Dermis microvascular lymphatic vessel endothelial cell (primary cell): ENCODE results near the gene FRMD4A. TPM values are rescaled to one million over a fixed set of nuclear protein-coding genes. Genes with fewer than 3 reads are reported as not detected.
A peak's percentile ranks its signal among the peaks of the same experiment; 100 is the strongest.

ENCODE experiments used
- DNase-seq, 2 donors: peaks; one replicate each; pipeline versions ENCODE4 v3.0.0 to v3.0.0-alpha.2; 2010; ENCODE audit warnings: low read depth in 2 of 2
- total RNA-seq: library from RNA; depleted of rRNA; stranded (reverse); fragments of >200 nt; gene quantifications from 2 replicates; pipeline ENCODE4 v1.2.1, GENCODE V29; 2014

FRMD4A gene
- total RNA-seq, 1 donor from 2014 or later, result 16.3 TPM

DNA sequence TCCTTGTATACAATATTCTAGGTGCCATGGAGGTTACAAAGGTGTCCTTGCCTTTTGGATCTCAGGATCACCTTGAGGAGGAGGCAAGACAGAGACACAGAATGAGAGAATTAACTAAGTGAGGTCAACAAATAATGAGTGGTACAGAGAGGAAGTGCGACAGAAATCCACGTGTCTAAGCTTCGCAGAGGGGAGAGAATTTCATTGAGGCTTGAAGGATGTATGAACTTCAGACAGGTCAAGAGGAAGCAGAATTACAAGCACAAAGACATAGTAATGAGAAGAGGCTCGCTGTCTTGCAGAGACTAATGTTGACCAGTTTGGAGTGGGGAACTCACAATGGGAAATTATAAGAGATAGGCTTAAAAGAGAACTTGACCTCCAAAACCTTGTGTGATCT is 308.7 kb downstream of the FRMD4A start:
- no peak for DNase-seq

DNA sequence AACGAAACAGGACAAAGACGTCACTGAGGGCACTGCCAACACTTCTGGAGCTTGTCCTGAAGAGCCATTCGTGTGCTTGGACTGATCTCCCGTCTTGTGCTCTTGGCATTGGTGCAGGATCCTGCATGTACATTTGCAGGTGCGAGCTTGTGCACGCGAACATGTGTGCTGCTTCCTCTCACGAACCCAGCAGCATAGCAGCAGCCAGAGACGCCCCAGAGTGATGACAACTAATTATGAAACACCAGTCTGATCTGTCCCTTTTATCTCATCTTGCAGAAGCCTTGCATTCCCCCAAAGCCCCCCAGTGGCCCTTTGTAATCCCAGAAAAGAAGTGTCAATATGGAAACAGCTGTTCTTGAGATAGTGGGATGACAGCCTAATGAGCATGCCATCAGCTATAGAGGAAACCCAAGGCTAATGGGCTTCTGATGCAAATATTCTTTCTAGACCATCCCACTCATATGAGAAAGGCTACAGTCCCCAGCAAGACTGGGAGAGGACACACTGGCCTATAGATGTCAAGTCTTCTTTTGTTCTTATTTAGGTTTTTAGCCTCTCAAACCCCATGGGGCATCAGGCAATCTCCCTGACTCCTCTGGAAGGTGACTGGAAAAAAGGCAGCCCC is 310.6 kb downstream of the FRMD4A start:
- DNase-seq, result no peak

DNA sequence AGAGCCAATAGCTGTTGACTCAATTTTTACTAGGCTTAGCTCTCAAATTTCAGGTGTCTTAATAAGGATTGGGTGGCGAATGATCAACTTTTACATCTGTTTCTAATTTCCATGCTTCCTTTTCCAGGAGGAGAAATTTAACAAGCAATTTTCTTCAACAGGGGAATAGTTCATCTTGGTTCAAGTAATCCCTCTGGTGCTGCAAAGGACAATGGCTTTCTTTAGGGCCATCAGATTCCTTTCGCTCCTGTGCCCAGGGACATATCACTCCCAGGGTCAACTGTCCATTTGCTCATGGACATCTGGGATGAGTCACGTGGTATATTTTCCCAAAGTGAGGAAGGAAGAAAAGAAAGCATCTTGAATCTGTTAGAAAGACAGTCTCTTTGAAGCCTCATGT is 313.3 kb downstream of the FRMD4A start:
- DNase-seq, result no peak

DNA sequence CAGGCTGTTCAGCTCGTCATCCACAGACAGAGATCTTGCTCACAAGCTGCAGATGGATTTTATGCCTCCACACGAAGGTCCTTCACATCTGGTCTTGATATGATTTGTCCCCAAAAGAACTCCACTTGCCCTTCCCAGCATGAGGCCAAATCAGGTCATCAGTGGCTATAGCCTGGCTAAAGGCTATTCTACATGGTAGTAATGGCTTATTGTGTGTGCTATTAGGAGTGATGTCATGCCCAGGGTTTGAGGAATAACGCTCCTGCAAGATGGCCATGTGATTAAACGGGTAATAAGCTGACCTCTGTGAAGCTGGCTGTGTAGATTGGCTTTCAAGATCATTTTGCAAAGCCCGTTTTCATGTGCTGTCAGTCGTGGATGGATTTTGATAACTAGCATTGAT is 313.8 kb downstream of the FRMD4A start:
- DNase-seq, result no peak

DNA sequence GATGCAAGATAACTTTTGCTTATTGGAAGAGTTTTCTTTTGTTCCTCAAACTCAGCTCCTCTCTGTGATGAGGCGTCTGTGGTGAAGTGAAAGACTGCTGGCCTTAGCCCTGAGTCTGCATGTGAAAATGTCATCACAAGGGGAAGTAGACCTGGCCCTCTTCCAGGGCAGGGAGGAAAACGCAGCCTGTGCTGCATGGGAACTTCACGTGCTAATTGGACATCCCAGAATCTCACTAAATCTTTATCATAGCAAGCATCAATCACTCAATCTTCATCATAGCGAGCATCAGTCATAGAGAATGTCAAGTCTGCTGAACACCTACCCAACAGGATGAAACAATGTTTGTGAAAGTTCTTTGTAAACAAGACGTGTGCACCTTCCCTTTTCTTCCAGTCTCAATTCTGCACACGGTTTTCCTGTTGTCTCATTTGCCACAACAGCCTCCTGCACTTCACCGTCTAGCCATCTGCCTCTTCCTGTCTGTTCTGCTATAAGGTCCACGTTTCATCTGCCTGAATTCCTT is 314.6 kb downstream of the FRMD4A start:
- peak; percentile 68 to 84 for DNase-seq

DNA sequence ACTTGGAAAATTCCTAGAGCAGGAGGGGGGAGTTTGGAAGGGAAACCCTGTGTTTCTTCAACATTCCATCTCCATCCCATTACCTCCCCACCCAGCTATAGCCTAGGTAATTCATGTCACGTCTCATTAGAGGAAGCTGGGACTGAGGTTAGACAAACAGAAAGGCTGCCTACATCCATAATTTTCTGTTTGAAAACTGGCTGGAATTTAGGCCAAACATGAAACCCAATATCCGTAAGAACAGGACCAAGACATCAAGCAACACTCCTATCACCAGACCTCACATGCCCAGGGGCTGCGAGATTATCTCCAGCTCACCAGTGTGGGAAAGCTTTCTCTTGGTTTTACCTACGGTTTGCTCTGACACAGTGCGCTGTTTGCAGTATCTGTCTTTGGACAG is 316.3 kb downstream of the FRMD4A start:
- no peak for DNase-seq

DNA sequence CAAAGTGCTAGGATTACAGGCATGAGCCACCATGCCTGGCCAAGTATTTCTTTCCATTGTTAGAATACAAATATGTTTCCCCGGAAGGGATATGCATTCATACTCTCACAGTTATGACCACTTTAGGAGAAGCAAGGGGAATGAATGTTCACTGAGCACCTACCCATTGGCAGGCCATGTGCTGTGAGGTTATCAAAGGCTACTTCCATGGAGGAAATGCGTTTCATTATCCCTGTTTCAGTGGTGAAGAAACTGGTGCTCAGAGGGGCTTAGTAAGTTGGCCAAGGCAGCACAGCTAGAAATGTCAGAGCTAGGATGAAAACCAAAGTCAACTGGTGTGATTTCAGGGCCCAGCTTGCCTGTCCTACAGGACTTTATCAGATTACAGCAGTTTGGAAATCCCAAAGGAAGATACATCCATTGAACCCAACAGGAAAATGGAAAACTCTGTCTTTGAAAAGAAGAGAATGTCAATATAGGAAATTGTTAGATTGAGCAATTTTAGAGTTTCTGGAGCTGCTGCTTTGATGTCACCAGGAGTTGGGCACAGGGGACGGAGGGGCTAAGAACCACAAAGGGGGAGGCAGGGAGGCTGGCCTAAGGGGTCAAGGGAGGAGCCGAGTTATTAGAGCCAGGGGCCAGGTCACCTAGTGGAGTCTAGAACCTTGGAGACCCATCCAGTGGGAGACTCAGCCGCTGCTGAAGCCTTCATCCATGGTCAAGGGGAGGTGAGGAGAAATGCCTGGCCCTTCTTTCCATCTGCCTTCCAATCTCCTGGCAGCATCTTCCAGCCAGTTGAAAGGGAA is 319.8 kb downstream of the FRMD4A start:
- DNase-seq, result peak in 1 of 2 donors; percentile 17

DNA sequence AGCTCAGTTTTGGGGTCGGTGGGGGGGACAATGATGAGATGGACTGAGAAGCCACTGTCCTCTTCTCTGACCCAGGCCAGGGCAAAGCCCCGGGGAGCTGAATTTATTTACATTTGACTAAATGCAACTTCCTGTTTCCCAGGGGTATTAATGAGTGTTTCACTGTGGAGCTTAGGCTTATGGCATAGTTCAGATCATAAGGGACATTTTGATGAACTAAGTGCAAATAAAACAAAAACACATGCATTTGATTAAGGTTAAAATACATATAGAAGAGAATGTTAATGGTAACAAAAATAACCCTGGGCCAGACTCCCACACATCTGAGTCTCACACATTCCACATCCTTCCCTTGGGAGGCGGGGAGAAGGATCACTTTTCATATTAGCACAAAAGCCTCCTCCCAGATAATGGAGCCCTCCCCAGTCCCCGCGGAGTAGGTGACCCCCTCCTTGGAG is 320.6 kb downstream of the FRMD4A start:
- peak in 1 of 2 donors; percentile 62 for DNase-seq

DNA sequence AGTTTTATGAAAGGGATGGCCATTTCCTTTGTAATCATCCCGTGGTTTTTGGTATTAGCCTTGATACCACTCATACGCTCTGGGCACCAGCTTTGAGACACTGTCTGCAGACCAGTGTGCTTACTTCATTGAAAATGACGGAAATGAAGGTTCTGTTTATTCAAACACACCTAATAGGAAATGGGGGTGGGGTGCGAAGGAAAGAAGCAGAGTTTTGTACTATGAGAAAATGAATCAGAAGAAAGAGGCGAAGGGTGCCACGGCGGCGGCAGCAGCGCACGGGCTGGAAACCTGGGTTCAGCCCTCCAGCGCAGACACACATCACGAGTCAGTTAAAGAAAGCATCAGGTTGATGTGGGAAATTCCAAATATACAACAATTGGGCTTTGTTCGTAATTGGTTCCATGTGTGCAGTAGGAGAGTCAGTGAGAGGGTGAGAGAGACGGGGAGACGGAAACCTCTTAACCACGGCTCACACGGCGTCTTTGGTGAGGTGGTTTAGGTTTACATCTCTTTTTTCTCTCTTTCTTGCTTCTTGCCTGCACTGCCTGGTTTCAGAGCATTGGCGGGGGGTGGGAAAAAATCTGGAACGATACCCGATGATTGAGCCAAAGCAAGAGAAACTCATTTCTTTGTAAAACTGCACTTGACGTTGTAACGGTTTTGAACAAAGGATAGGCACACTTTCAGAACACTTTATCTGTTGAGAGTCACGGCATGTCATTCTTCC is 321.2 kb downstream of the FRMD4A start:
- DNase-seq, result peak in 1 of 2 donors; percentile 64

DNA sequence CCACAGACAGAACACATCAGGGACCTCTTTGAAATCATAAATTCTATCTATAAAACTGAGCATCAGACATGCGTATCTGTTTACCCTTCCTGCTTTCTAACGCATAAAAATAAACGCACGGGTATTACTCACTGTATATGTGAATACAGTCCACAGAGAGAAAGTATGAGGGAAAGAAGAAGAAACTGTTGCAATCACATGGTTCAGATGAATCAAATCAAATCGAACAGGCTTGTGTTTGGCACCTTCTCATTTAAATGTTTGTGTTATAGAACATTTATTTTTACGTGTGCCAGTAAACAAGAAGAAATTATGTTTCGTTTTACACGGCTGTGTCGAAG is 322.0 kb downstream of the FRMD4A start:
- DNase-seq, result no peak

DNA sequence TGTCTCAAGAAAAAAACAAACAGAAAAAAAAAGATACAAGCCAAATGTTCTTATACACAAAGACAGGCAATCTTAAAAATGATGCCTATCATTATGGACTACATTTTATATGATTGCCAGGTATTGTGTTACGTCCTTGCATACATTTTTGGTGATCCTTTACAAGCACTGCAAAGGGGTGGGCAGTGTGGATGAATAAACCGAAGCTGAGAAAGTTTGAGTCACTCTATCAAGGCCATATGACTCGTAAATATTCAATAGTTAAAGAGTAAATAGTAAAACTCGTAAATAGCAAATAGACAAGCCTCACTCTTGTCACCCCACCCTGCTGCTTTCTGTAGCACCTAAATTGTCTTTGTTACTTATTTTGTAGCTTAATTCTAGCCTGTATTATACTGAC is 326.2 kb downstream of the FRMD4A start:
- DNase-seq, result no peak

DNA sequence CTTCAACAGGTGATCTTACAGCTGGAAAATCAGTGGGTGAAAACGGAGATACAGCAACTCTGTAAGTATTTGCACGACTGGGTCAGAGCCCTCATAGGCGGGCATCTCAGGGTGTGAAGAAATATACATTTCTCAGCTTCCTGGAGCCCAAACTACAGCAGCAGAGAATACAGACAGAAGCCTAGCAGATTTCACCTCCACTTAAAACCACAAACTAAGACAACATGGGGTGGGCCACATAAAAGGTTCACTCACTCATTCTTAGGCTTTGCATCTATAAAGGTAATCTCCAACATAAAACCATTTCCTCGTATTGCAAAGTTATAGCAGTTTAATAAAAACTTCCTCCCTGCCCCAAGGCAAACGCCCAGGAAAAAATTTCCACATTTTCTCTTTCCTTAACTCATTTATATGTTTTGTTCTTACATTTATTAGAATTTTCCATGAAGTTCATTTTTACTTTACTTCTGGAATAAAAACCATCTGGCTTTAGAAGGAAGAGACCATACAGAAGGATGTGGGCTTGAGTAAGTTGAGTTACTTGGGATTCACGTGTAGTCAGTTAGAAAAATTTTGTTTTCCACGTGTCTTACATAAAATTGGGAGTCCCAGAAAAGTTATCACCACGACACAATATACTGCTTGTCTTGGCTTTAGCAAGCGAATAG is 327.1 kb downstream of the FRMD4A start:
- no peak for DNase-seq

DNA sequence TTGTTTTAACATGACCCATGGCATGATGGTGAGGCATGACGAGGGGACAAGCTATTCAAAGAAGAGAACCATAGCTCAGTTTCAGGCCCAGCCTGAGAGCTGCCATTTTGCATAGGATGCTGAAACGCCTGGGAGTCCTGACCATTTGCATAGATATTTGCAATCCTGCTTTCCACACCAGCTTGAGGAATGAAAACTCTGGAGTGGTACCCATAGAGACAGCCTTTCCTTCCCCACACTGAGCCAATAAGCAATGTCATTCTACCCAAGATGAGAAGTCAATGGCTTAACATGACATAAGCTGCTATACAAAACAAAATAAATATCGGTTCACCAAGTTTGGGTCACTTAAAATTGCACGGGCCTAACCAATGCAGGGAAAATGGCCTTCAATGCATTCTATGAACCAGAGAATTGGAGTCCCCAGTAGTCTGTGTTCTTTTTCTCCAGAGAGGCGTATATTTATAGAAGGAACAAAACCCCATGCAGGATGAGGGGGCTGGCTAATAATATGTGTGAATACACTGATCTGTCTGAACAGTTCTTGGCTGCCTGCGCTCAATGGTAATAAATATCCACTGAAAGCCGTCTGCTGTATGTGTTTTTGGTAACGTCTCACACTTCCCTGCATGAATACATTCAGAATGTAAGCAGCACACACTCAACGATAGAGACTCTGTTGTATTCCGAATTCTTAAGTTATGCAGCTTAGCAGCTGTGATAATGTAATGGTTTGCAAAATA is 329.3 kb downstream of the FRMD4A start:
- DNase-seq, result no peak

DNA sequence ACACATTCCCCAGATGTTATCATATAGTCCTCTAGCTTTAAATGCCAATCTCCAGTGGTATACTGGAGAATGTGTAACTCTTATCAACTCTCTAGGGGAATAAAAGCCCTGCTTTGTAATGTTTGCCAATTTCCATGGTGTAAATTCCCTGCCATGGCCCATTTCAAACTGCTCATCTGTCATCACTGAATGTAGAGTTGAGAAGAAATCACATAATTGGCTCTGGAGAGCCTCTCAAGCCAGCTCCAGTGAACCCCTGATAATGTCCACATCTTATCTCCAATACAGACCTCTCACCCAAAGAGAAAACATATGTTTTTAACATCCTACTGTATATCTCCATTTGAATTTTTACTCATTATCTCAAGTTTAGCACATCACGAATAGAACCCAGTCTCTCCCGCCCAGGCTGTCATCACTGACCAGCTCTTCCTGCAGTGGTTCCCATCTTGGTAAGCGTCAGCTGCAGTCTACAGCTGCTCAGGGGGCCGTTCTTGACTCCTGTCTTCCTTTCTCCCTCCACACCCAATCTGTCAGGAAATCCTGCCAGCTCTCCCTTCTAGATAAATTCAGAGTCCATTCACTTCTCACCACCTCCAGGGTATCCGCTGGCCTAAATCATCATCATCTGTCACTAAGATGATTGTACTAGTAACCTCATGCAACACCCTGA is 332.4 kb downstream of the FRMD4A start:
- no peak for DNase-seq

DNA sequence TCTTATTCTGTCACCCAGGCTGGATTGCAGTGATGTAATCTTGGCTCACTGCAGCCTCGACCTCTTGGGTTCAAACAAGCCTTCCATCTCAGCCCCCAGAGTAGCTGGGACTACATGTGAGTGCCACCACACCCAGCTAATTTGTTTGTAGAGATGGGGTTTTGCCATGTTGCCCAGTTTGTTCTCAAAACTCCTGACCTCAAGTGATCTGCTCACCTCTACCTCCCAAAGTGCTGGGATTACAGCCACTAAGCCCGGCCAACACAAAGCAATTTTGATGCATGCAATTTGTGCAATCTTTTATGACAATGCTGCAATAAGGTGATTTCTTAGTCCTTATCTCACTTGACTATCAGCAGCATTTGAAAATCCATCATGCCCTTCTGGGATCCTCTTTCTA is 333.1 kb downstream of the FRMD4A start:
- no peak for DNase-seq

DNA sequence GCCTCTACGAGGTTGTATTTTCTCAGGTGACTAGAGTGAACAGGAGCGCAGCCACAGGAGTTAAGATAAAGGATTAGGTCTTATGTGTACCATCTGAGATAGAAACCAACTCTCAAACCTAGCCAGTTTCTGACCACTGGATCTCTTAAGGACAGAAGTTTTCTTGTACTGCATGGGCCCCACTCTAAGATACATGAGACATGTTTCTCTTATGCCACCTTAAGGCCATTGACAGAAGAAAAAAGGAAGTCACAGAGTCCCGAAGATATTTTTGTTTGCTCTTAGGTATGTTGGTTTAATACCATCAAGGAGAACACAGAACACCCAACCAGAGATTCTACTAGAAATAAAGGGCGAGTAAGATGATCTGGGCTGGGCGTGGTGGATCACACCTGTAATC is 335.8 kb downstream of the FRMD4A start:
- DNase-seq, result no peak

DNA sequence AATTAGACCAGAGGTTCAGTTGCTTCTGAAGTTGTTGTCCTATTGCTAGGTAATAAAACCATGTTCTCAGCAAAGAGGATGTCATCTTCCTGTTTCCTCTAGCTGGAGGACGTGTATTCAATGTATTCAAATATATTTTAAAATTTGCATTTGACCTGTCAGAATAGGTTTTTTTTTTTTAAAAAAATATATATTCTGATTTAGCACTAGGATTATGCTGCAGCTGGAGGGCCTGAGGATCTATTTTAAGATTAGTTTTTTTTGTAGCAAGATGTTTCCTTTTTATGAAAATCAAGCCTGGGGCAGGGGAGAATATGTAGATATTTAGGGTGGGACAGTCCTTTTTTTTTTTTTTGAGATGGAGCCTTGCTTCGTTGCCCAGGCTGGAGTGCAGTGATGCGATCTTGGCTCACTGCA is 337.0 kb downstream of the FRMD4A start:
- peak; percentile 41 to 55 for DNase-seq

DNA sequence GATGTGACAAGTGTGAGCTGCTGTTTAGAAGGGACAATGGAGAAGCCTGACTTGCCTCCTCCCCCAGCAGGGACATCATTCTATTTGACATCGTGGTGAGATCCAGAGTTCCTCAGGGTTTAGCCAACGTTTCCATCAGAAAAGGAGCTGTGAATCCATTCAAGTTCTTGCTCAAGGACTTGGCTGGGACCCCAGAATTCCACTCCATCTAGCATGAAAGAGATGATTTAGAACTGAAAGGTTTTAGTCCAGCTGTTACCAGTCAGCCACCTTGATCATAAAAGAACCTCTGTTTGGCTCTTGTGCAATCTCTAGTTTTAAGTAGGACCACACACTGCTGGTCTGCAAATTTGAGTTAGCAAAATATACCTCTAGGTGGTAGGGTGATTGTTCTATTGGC is 337.6 kb downstream of the FRMD4A start:
- DNase-seq, result no peak

DNA sequence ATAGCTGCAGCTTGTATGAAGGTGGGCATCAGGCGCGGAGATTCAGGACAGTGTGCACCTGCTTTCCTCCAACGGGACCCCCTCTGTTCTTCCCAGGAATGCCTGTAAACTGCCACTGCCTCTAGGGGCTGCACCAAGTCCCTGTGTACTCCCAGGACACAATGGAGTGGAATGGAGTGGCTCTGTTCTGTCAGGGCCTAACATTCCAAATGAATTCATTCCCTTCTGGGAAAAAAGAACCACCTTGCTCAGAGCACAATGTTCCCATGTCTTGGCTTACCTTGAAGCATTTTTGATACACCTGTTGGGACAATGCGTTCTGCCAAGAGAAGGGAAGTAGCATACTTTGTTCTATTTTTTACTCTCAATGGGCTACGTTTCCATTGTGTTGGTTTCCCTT is 339.4 kb downstream of the FRMD4A start:
- DNase-seq, result peak in 1 of 2 donors; percentile 50

DNA sequence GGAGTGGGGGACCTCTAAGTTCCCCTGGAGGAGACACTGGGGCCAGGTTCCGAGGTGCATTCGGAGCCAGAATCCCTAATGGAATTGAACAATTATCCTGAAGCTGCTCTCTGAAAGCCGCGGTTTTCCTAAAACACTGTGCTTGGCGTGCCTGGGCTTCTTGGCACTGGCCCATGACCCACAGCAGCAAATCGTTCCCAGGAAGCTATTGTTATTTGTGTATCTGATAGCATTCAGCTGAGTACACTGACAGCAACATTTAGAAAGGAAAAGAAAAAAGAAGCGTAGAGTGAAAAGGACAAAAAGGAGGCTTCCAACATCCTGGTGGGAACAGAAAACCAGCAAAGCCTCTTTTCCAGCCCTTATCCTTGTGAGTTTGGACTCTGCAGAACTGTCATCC is 339.8 kb downstream of the FRMD4A start:
- peak; percentile 62 to 80 for DNase-seq
